HCT116 (cell line): Measurements from ENCODE around the gene GFRA3. TPM values are rescaled to one million over a fixed set of nuclear protein-coding genes. Genes with fewer than 3 reads are reported as not detected.

ENCODE experiments used
- ATAC-seq: fragments of 200-7000 bp; cut with Tn5 transposase; 2 replicates; pipeline ENCODE4 v1.9.1; 2020; ENCODE audit warnings: mild to moderate bottlenecking, moderate library complexity
- BruUV-seq: library from RNA; stranded (reverse); fragments of 400-500 nt; replicated peaks from 2 replicates; lab custom pipeline; 2021; lab: Mats Ljungman, UMichigan
- CTCF ChIA-PET: fragments of 300-600 bp; sonication (Branson Sonifier 250); formaldehyde crosslinking; loops from one replicate; lab custom pipeline; 2021; ENCODE audit warnings: antibody characterized with exemption; lab: Charles Lee
- POLR2A ChIA-PET: fragments of 300-600, 350-600 bp; sonication (Branson Sonifier 250); formaldehyde crosslinking; loops from one replicate; lab custom pipeline; 2021; ENCODE audit warnings: antibody characterized with exemption; lab: Charles Lee
- RAD21 ChIA-PET, 2 experiments: fragments of 300-600 bp; sonication (Branson Sonifier 250); formaldehyde crosslinking; loops; one replicate each; lab custom pipeline; 2023; ENCODE audit warnings: low total read pairs in 2 of 2; ENCODE audit not compliant: uncharacterized antibody in 2 of 2, unreplicated experiment in 2 of 2, low non-redundant PET in 1 of 2; lab: Charles Lee
- DNase-seq: peaks from one replicate; pipeline ENCODE4 v3.0.0-alpha.2; 2010; ENCODE audit warnings: low read depth, low spot score
- H2AFZ ChIP-seq: fragments of 200-600 bp; shearing (Covaris generic), sonication (generic); 2 replicates; pipeline ENCODE4 v1.6.1; 2017; ENCODE audit warnings: low read depth, mixed run types, mixed read lengths, antibody characterized with exemption, low read length; ENCODE audit not compliant: poor library complexity, severe bottlenecking
- H3K27ac ChIP-seq: 2 replicates; pipeline ENCODE4 v1.5.1; 2012; ENCODE audit warnings: low read depth, low read length
- H3K27me3 ChIP-seq: fragments of 200-600 bp; sonication (generic); 2 replicates; pipeline ENCODE4 v1.6.1; 2016; ENCODE audit warnings: mixed run types, low read length, mixed read lengths; ENCODE audit not compliant: insufficient read depth
- H3K36me3 ChIP-seq, 2 experiments: fragments of 200-500 bp in 1 of 2; fragments of 200-600 bp in 1 of 2; sonication (Bioruptor generic) in 1 of 2; sonication (generic) in 1 of 2; 2 replicates each; pipeline versions ENCODE4 v1.5.1 to v1.6.1; 2014 to 2016; ENCODE audit warnings: low read length in 2 of 2, inconsistent platforms in 1 of 2, mixed read lengths in 1 of 2, mixed run types in 1 of 2; ENCODE audit not compliant: insufficient read depth in 2 of 2, control insufficient read depth in 1 of 2
- H3K4me1 ChIP-seq, 2 experiments: fragments of 200-600 bp in 1 of 2; sonication (generic) in 1 of 2; 2 replicates each; pipeline versions ENCODE4 v1.5.1 to v1.6.1; 2012 to 2017; ENCODE audit warnings: low read length in 2 of 2, inconsistent platforms in 1 of 2, mild to moderate bottlenecking in 1 of 2, mixed read lengths in 1 of 2, mixed run types in 1 of 2, moderate library complexity in 1 of 2; ENCODE audit not compliant: insufficient read depth in 2 of 2, control insufficient read depth in 1 of 2
- H3K4me2 ChIP-seq: fragments of 200-600 bp; sonication (generic); 2 replicates; pipeline ENCODE4 v1.6.1; 2017; ENCODE audit warnings: mixed run types, low read length, mixed read lengths
- H3K4me3 ChIP-seq, 2 experiments: fragments of 200-600 bp in 1 of 2; sonication (generic) in 1 of 2; replicated peaks in 1 of 2; 2 replicates each; pipeline ENCODE4 v1.5.1; 2011 to 2016; ENCODE audit warnings: low read length in 2 of 2, control low read depth in 1 of 2, low read depth in 1 of 2, mild to moderate bottlenecking in 1 of 2, mixed read lengths in 1 of 2, mixed run types in 1 of 2
- H3K79me2 ChIP-seq: fragments of 200-600 bp; sonication (generic); 2 replicates; pipeline ENCODE4 v1.6.1; 2017; ENCODE audit warnings: mild to moderate bottlenecking, mixed run types, low read length, moderate library complexity, mixed read lengths; ENCODE audit not compliant: insufficient read depth
- H3K9ac ChIP-seq: fragments of 200-600 bp; sonication (generic); 2 replicates; pipeline ENCODE4 v1.6.1; 2016; ENCODE audit warnings: low read length, mixed read lengths
- H3K9me2 ChIP-seq: fragments of 200-600 bp; sonication (generic), shearing (Covaris generic); 2 replicates; pipeline ENCODE4 v1.6.1; 2017; ENCODE audit warnings: mixed run types, mild to moderate bottlenecking, moderate library complexity; ENCODE audit not compliant: insufficient read depth
- H3K9me3 ChIP-seq, 2 experiments: fragments of 200-500 bp in 1 of 2; fragments of 200-600 bp in 1 of 2; sonication (Bioruptor generic) in 1 of 2; sonication (generic) in 1 of 2; 2 replicates each; pipeline ENCODE4 v1.6.1; 2014 to 2017; ENCODE audit warnings: low read length in 2 of 2, mixed read lengths in 2 of 2, inconsistent platforms in 1 of 2, low read depth in 1 of 2, mild to moderate bottlenecking in 1 of 2, mixed run types in 1 of 2, moderate library complexity in 1 of 2; ENCODE audit not compliant: control insufficient read depth in 1 of 2, insufficient read depth in 1 of 2
- H4K20me1 ChIP-seq: fragments of 200-600 bp; sonication (generic), shearing (Covaris generic); 2 replicates; pipeline ENCODE4 v1.6.1; 2017; ENCODE audit warnings: mixed run types, mild to moderate bottlenecking, moderate library complexity; ENCODE audit not compliant: insufficient read depth
- CBX3 ChIP-seq: IDR thresholded peaks from 2 replicates; pipeline ENCODE4 v1.6.1; 2012; ENCODE audit warnings: low read depth
- FOSL1 ChIP-seq: IDR thresholded peaks from 2 replicates; pipeline ENCODE4 v1.6.1; 2012; ENCODE audit warnings: low read depth
- SP1 ChIP-seq: IDR thresholded peaks from 2 replicates; pipeline ENCODE4 v1.6.1; 2012; ENCODE audit warnings: low read depth
- SRF ChIP-seq: IDR thresholded peaks from 2 replicates; pipeline ENCODE4 v1.6.1; 2012; ENCODE audit warnings: low read depth
- TCF7L2 ChIP-seq: IDR thresholded peaks from 2 replicates; pipeline ENCODE4 v1.7.0; 2011; ENCODE audit warnings: borderline replicate concordance, inconsistent platforms; ENCODE audit not compliant: insufficient read depth, insufficient read length; ENCODE audit errors: extremely low read depth
- ZFX ChIP-seq: fragments of 450-650 bp; IDR thresholded peaks from 2 replicates; pipeline ENCODE4 v1.6.1; 2017
- intact Hi-C: fragments of 100-400 bp; cut with micrococcal nuclease; formaldehyde crosslinking; loops from 2 replicates; pipeline ENCODE4 v1.10.0; 2022
- total RNA-seq: library from RNA; stranded (reverse); gene quantifications from one replicate; pipeline ENCODE4 v1.2.1, GENCODE V29; 2021; ENCODE audit not compliant: unreplicated experiment
- TF ChIP-seq, protein P1 (sequence below), 3 experiments: fragments of 200-600 bp in 1 of 3; sonication (generic) in 1 of 3; IDR thresholded peaks in 2 of 3; conservative IDR thresholded peaks in 1 of 3; 2 replicates each; pipeline ENCODE4 v1.5.1; 2012 to 2017; ENCODE audit warnings: low read depth in 2 of 3, low read length in 2 of 3, antibody characterized with exemption in 1 of 3, borderline replicate concordance in 1 of 3, control low read depth in 1 of 3, mild to moderate bottlenecking in 1 of 3, mixed read lengths in 1 of 3, mixed run types in 1 of 3, moderate library complexity in 1 of 3; ENCODE audit not compliant: insufficient read depth in 1 of 3
- TF ChIP-seq, protein P2 (sequence below): IDR thresholded peaks from 2 replicates; pipeline ENCODE4 v1.6.1; 2012; ENCODE audit warnings: low read depth

Gene GFRA3
- total RNA-seq, 1 experiment from 2014 or later: not detected

DNA sequence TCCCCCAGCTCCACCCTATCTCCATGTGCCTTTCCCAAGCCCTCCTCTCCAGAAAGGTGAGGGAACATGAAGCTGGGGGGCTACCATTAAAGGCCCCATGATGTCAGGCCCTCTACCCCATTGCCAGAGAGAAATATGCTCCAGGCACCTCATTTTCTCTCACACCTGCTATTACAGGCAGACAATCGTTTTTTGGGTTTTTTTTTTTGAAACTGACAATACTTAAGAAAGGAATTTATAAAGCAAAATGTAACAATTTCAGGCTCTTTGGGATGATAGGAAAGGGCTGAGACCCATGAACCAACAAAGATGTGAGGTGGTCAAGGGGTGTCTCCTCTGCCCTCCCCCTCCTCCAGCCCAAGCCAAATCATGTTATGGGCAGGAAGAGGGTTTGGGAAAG, 1.5 kb upstream of the GFRA3 start:
- ChIA-PET CTCF (no interaction called here), RAD21 (no interaction called here), POLR2A (interaction anchor here (0.5 kb wide), 1 partner anchor 1076 kb away, joined by 4 read pairs; no protein-coding TSS in a partner anchor)
- H4K20me1 ChIP-seq: no peaks in the 10 kb centered on the region
- no peak for TF ChIP-seq SRF
- no peak for TF ChIP-seq ZFX
- no peak for TF ChIP-seq TCF7L2
- TF ChIP-seq CBX3: no peak
- TF ChIP-seq, protein P1, sequence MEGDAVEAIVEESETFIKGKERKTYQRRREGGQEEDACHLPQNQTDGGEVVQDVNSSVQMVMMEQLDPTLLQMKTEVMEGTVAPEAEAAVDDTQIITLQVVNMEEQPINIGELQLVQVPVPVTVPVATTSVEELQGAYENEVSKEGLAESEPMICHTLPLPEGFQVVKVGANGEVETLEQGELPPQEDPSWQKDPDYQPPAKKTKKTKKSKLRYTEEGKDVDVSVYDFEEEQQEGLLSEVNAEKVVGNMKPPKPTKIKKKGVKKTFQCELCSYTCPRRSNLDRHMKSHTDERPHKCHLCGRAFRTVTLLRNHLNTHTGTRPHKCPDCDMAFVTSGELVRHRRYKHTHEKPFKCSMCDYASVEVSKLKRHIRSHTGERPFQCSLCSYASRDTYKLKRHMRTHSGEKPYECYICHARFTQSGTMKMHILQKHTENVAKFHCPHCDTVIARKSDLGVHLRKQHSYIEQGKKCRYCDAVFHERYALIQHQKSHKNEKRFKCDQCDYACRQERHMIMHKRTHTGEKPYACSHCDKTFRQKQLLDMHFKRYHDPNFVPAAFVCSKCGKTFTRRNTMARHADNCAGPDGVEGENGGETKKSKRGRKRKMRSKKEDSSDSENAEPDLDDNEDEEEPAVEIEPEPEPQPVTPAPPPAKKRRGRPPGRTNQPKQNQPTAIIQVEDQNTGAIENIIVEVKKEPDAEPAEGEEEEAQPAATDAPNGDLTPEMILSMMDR (IDR thresholded peaks at IDR 0.05 in 2 of 3, conservative IDR thresholded peaks at IDR 0.05 in 1 of 3; ENCODE audit: borderline replicate concordance in 1 of 3, insufficient read depth in 1 of 3, low read depth in 2 of 3, low read length in 2 of 3): no peak
- TF ChIP-seq SP1: no peak
- no peak for TF ChIP-seq FOSL1
- TF ChIP-seq, protein P2, sequence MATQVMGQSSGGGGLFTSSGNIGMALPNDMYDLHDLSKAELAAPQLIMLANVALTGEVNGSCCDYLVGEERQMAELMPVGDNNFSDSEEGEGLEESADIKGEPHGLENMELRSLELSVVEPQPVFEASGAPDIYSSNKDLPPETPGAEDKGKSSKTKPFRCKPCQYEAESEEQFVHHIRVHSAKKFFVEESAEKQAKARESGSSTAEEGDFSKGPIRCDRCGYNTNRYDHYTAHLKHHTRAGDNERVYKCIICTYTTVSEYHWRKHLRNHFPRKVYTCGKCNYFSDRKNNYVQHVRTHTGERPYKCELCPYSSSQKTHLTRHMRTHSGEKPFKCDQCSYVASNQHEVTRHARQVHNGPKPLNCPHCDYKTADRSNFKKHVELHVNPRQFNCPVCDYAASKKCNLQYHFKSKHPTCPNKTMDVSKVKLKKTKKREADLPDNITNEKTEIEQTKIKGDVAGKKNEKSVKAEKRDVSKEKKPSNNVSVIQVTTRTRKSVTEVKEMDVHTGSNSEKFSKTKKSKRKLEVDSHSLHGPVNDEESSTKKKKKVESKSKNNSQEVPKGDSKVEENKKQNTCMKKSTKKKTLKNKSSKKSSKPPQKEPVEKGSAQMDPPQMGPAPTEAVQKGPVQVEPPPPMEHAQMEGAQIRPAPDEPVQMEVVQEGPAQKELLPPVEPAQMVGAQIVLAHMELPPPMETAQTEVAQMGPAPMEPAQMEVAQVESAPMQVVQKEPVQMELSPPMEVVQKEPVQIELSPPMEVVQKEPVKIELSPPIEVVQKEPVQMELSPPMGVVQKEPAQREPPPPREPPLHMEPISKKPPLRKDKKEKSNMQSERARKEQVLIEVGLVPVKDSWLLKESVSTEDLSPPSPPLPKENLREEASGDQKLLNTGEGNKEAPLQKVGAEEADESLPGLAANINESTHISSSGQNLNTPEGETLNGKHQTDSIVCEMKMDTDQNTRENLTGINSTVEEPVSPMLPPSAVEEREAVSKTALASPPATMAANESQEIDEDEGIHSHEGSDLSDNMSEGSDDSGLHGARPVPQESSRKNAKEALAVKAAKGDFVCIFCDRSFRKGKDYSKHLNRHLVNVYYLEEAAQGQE: no peak
- H3K9me2 ChIP-seq: no peaks in the 10 kb centered on the region
- H3K4me2 ChIP-seq: no peak overlapping the region
- no peak overlapping the region for H2AFZ ChIP-seq
- H3K79me2 ChIP-seq: no peaks in the 10 kb centered on the region
- no peak for ATAC-seq
- no peak overlapping the region for H3K9ac ChIP-seq
- no peak for DNase-seq
- BruUV-seq: no TSS peak
- no peaks in the 10 kb centered on the region for H3K27me3 ChIP-seq
- no peak overlapping the region for H3K27ac ChIP-seq
- no peaks in the 10 kb centered on the region for H3K4me1 ChIP-seq
- no peaks in the 10 kb centered on the region for H3K36me3 ChIP-seq
- intact Hi-C loops: no loop called here
- no peaks in the 10 kb centered on the region for H3K9me3 ChIP-seq
- no peak overlapping the region for H3K4me3 ChIP-seq
